HG03025 (cell line): ENCODE data around the gene LRRC71.

Experiments
- ATAC-seq: cut with Tn5 transposase; IDR thresholded peaks from one replicate; pipeline ENCODE4 v1.9.1; 2021; ENCODE audit warnings: mild to moderate bottlenecking, moderate library complexity; ENCODE audit not compliant: unreplicated experiment, low FRiP score

The LRRC71 gene

DNA sequence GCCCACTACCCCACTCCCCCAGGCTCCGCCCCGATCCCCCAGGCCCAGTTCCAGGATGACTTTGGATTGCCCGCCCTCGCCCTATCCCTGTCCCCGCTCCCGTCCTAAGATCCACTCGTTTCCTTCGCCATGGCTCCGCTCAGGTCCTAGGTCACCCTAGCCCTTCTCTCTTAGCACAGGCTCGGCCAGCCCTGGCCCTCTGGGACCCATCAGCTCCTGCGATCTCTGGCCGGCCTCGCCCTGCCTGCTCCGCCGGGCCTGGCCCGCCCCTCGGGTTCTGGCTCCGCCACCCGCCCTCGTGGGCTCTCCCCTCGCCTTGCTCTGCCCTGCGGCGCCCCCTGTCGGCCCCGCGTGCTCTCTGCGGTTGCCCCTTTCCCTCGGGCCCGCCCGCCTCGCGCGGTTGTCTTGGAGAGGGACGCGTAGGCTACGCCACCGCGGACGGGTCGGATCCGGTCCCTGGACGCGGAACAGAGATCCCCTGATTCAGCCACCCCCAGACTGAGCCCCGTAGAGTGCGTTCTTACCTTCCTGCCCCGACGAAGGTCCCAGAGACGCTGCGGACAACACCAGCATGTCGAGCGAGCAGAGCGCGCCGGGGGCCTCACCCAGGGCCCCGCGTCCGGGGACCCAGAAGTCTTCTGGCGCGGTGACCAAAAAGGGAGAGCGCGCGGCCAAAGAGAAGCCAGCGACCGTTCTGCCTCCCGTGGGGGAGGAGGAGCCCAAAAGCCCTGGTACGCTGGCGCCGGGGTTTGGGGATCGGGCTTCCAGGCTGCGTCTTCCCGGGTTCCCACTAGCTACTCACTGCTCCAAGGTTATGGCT is at the start of gene LRRC71:
Gene LRRC71 (plus strand): TSS at position 400 of the 820 bp plus-strand sequence. CDS start 172 bp downstream, at position 572.
- ATAC-seq = no peak

GRCh38 chr1:156873659-156874058 is 46.8 kb upstream of the LRRC71 start:
- no peak for ATAC-seq

GRCh38 chr1:156874142-156874541 is 46.3 kb upstream of the LRRC71 start:
- no peak for ATAC-seq

DNA sequence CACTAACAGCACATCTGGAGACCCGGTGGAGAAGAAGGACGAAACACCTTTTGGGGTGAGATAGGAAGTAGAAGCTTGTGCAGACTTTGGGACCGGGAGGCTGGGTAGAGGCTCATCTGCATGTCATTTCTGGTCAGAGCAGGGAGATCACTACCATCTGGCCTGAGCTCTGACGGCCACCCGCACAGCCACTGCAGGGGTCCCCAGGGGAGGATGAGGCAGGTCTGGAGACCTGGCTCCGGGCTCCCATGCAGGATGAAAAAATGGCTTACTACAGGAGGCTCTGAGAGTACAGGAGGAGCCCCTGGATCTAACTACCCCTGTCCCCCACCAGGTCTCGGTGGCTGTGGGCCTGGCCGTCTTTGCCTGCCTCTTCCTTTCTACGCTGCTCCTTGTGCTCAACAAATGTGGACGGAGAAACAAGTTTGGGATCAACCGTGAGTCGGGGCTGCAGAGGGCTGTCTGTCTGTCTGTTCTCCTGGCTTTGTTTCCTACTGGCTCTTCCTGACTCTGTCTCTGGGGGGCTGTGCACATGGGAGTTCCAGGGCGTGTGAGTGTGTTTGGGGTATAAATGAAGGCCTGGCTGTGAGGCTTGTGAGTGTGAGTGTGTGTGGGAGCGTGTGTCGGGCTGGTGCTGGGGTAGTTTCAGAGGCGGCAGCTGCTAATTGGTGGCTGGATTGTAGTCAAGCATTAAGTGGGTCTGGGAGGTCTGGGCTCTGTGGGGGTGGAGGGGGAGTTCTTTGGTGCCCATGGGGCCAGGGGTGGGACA is 45.7 kb upstream of the LRRC71 start:
- ATAC-seq = no peak

GRCh38 chr1:156875341-156875615 is 45.2 kb upstream of the LRRC71 start:
- no peak for ATAC-seq

DNA sequence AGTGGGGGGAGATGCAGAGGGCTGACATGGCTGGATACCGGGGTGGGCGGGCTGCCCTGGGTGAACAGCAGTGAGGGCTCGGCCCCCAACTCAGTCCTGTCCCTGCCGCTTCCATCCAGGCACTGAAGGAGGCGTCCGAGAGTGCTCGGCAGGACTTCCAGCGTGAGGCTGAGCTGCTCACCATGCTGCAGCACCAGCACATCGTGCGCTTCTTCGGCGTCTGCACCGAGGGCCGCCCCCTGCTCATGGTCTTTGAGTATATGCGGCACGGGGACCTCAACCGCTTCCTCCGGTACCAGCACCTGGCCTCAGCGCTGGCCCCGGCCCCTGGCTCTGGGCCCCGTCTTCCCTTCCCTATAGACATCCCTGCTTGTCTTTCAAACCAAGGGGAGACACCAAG is 44.2 kb upstream of the LRRC71 start:
- ATAC-seq = no peak

DNA sequence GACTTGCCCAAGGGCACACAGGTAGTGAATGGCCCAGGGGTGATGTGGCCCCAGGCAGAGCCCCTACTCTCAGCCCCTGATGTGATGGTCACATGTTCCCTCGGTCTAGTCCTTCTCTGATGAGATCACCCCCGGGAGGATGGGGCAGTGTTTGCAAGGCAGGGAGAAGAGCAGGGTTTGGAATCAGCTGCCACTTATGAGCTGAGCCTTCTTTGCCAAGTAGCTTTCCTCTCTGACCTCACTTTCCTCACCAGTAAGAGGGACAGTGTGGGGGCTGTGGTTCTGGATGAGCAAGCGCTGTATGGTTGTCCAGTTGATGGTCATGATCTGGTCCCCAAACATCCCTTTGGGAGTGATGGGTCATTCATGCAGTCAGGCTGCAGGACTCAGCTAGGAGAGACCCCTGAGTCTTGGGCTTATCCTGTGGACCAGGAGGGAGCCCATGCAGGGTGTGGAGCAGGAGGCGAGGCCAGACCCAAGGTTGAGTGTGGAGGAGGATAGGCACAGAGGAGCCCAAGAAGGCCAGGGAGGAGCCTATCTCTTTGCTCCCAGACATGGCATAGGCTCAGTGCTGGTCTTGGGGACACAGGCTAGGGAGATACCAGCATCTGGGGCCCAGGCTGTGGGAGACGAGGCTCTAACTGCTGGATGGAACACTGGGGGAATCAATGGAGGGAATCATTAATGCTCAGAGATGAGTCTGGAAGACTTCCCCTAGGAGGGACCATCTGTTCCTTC is 42.8 kb upstream of the LRRC71 start:
- ATAC-seq = no peak

- ATAC-seq = no peak
Measured at GRCh38 chr1:156879876-156880275, 40.6 kb upstream of the LRRC71 start.

DNA sequence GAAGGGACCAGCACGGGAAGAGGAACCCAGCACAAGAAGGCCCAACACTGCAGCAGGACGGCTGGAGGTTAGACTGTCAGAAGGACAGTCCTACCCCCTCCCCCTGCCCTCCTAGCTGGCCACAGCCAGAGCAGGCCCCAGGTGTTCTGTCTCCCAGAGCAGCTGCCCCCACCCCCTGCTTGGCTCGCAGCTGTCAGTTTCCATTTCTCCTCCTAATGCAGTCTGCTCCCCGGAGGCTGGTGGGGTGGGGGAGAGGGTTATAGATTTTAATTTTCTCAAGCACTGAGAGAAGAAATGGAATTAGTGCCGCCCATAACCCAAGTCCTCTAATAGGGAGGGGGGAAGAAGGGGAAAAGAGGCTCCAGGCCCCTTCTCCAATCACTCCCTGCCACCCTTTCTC is 40.0 kb upstream of the LRRC71 start:
- ATAC-seq = no peak

DNA sequence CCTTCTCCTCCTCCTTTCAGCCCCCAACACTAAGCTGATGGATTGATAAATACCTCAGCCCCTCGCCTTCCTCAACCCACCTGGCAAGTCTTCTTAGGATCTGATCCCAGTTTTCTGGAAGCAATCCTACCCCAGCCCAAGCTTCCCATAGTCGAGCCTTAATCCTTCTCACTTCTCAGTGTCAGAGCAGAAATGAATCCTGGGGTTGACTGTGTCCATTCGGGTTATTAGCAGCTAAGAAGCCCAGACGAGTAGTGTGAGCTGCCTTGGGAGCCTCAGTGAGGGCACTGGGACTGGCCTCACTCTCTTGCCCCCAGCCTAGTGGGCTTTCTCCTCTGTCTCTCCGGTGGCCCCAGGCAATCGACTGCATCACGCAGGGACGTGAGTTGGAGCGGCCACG is 39.3 kb upstream of the LRRC71 start:
- ATAC-seq = no peak

DNA sequence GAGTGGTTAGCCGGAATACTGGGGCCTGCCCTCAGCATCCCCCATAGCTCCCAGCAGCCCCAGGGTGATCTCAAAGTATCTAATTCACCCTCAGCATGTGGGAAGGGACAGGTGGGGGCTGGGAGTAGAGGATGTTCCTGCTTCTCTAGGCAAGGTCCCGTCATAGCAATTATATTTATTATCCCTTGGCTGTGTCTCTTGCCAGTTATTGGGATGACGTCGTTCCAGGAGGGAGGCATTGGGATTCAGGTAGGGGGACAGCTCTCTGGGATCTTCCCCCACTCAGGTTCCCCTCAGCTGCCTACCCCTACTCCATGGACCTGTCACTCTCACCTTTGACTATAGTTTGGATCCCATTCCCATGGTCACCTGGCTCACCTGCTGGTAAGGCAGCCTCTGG is 38.8 kb upstream of the LRRC71 start:
- no peak for ATAC-seq

GRCh38 chr1:156882543-156882942 is 37.9 kb upstream of the LRRC71 start:
- no peak for ATAC-seq

DNA sequence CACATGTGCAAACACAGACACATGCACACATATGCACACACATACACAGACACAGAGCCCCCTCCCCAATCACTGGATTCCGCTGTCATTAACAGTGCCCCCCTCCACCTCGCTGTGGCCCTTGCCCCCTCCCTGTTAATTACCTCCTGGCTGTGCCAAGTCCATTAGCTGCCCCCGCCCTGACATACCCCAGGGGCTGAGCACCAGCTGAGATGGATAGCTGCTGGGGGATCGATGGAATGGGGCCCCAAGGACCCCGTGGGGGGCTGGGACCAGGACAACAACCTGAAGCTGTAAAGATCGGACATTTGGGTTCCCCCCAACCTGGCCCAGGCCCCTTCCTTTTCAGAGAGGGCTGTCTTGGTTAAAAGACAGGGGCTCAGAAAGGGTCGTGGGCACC is 36.5 kb upstream of the LRRC71 start:
- ATAC-seq = no peak

GRCh38 chr1:156884560-156885184 is 35.8 kb upstream of the LRRC71 start:
- no peak for ATAC-seq

- ATAC-seq = no peak
Measured at GRCh38 chr1:156885314-156885713, 35.1 kb upstream of the LRRC71 start.

DNA sequence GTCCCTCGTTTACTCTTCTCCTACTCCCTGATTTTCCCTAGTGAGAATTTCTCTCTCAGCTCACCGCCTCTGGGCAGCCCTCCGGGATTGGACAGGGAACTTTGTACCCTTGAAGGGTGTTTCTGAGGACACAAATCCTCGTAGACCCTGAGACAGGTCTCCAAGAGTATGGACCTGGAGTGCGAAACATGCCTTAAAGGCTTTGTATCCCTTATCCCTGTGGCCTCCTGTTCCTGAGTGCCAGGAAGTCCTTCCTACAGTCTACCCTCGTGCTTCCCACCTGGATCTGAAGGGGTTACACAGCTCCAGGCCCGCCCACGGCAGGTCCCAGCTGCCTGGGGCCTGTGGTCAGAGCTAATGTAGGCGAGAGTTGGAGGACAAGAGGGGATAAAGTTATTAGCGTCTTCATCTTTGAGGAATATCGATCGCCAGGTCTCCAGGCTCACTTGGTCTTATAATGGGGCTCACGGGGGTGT is 34.5 kb upstream of the LRRC71 start:
- no peak for ATAC-seq

- ATAC-seq = no peak
Measured at GRCh38 chr1:156886583-156887281, 33.7 kb upstream of the LRRC71 start.

GRCh38 chr1:156887317-156887716 is 33.1 kb upstream of the LRRC71 start:
- ATAC-seq = no peak

- ATAC-seq = no peak
Measured at GRCh38 chr1:156887734-156888133, 32.7 kb upstream of the LRRC71 start.
